HG03139 (cell line): ENCODE measurements around the gene TNS2.
"Not testable (repeated sequence)": the region's sequence is repeated elsewhere in the genome, so short reads cannot be mapped to it uniquely, and the experiment has no call there.

ENCODE experiments used
- ATAC-seq: cut with Tn5 transposase; IDR thresholded peaks from one replicate; pipeline ENCODE4 v1.9.1; 2021; ENCODE audit not compliant: unreplicated experiment

TNS2 gene

GRCh38 chr12:53049571-53050318, at the start of gene TNS2:
Gene TNS2, plus strand, starts transcription at chr12:53050065. Its CDS starts 121 bp downstream, at chr12:53050186.
- no peak for ATAC-seq

- ATAC-seq: no peak
Observed at GRCh38 chr12:53004178-53004577, 45.7 kb upstream of the TNS2 start.

GRCh38 chr12:53004582-53004981, 45.3 kb upstream of the TNS2 start:
- no peak for ATAC-seq

GRCh38 chr12:53005215-53005985, 44.5 kb upstream of the TNS2 start:
- no peak for ATAC-seq

- ATAC-seq: peak; percentile 86
Observed at GRCh38 chr12:53005986-53006809, 43.7 kb upstream of the TNS2 start, which contains the start of gene EIF4B. Gene EIF4B, plus strand, starts transcription at chr12:53006456. Its CDS starts 28 bp downstream, at chr12:53006484.

GRCh38 chr12:53006810-53007309, 43.0 kb upstream of the TNS2 start:
- no peak for ATAC-seq

- ATAC-seq: no peak
Observed at GRCh38 chr12:53007343-53007742, 42.5 kb upstream of the TNS2 start.

- ATAC-seq: not testable (repeated sequence)
Observed at GRCh38 chr12:53008760-53009159, 41.1 kb upstream of the TNS2 start.

- no peak for ATAC-seq
Observed at GRCh38 chr12:53010955-53011354, 38.9 kb upstream of the TNS2 start.

- no peak for ATAC-seq
Observed at GRCh38 chr12:53011889-53012288, 38.0 kb upstream of the TNS2 start.

GRCh38 chr12:53012928-53013327, 36.9 kb upstream of the TNS2 start:
- ATAC-seq: no peak

GRCh38 chr12:53014709-53015108, 35.2 kb upstream of the TNS2 start:
- ATAC-seq: no peak

GRCh38 chr12:53025250-53025649, 24.6 kb upstream of the TNS2 start:
- no peak for ATAC-seq

GRCh38 chr12:53027014-53027413, 22.9 kb upstream of the TNS2 start:
- ATAC-seq: not testable (repeated sequence)

- ATAC-seq: no peak
Observed at GRCh38 chr12:53031616-53032015, 18.2 kb upstream of the TNS2 start.

- ATAC-seq: not testable (repeated sequence)
Observed at GRCh38 chr12:53033832-53034231, 16.0 kb upstream of the TNS2 start.

- ATAC-seq: no peak
Observed at GRCh38 chr12:53034459-53034858, 15.4 kb upstream of the TNS2 start.

GRCh38 chr12:53036802-53037201, 13.1 kb upstream of the TNS2 start:
- ATAC-seq: no peak

GRCh38 chr12:53039851-53040250, 10.0 kb upstream of the TNS2 start:
- ATAC-seq: no peak

GRCh38 chr12:53042607-53043454, 7.0 kb upstream of the TNS2 start:
- ATAC-seq: no peak
